HUDEP-2 (cell line): Measurements from ENCODE around the gene NKX2-8.
"Not testable (repeated sequence)": the region's sequence is repeated elsewhere in the genome, so short reads cannot be mapped to it uniquely, and the experiment has no call there.

ENCODE experiments used
- DNase-seq, 76 experiments: peaks; one replicate each; lab custom pipeline; 2025; ENCODE audit not compliant: unreplicated experiment in 76 of 76; lab: John Stamatoyannopoulos, UW

The NKX2-8 gene

GRCh38 chr14:36580856-36581831, 1.3 kb downstream of the NKX2-8 start:
- peak in 2 of 76 experiments; percentile 2 to 7 for DNase-seq

- DNase-seq, result no peak
Observed at GRCh38 chr14:36580141-36580855, 2.1 kb downstream of the NKX2-8 start.

- DNase-seq, result no peak
Observed at GRCh38 chr14:36579573-36580140, 2.8 kb downstream of the NKX2-8 start.

- DNase-seq, result no peak
Observed at GRCh38 chr14:36579001-36579555, 3.3 kb downstream of the NKX2-8 start.

GRCh38 chr14:36570065-36570464, 12.3 kb downstream of the NKX2-8 start:
- no peak for DNase-seq

GRCh38 chr14:36556811-36557433, 25.5 kb downstream of the NKX2-8 start:
- peak in 15 of 76 experiments; percentile 2 to 43 (median 14) for DNase-seq

- no peak for DNase-seq
Observed at GRCh38 chr14:36555998-36556743, 26.2 kb downstream of the NKX2-8 start.

- DNase-seq, result peak in 19 of 76 experiments; percentile 1 to 44 (median 10)
Observed at GRCh38 chr14:36553656-36554260, 28.7 kb downstream of the NKX2-8 start.

GRCh38 chr14:36550899-36551298, 31.5 kb downstream of the NKX2-8 start:
- no peak for DNase-seq

GRCh38 chr14:36544280-36544679, 38.1 kb downstream of the NKX2-8 start:
- not testable (repeated sequence) for DNase-seq

- DNase-seq, result no peak
Observed at GRCh38 chr14:36538051-36538450, 44.4 kb downstream of the NKX2-8 start.
